Fibroblast of lung (primary cell): ENCODE measurements around the gene ALX3.

Source experiments
- CTCF ChIP-seq, 2 donors: IDR thresholded peaks in 1 of 2; conservative IDR thresholded peaks in 1 of 2; 1 replicate in 1 of 2; 2 replicates in 1 of 2; pipeline ENCODE4 v1.5.1; 2011 to 2012; ENCODE audit warnings: low read length in 2 of 2, control low read depth in 1 of 2, inconsistent platforms in 1 of 2, low read depth in 1 of 2, mild to moderate bottlenecking in 1 of 2
- EZH2 ChIP-seq: IDR thresholded peaks from 2 replicates; pipeline ENCODE4 v1.5.1; 2012; ENCODE audit warnings: low read length, control low read depth, mild to moderate bottlenecking; ENCODE audit errors: missing control alignments

- no peak for TF ChIP-seq CTCF (conservative IDR thresholded peaks at IDR 0.05 in 1 of 2, IDR thresholded peaks at IDR 0.05 in 1 of 2; ENCODE audit: low read depth in 1 of 2, low read length in 2 of 2)
- no peak for TF ChIP-seq EZH2
Observed at GRCh38 chr1:110024613-110025012, 45.9 kb downstream of the ALX3 start.
